Measurements from ENCODE around the gene NOS1AP.

DNA sequence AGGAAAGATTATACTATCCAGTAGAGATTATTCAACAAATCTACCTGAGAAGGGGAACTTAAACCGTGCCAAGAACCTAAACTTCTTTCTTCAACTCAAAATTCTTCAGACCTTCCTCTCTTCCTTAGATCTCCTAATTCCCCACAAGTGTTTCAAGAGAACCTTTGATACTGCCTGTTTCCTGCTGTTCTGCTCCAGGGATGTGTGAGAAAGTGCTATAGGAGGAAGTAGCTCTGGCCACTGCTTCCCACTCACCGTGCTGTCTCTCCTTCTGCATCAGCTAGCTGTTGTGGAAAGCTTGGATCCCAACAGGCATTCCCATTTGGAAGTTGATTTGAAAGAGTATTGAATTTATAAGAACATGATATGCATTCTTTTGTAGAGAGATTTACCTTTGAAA is 4.5 kb upstream of the NOS1AP start:
- TF ChIP-seq, protein P1, sequence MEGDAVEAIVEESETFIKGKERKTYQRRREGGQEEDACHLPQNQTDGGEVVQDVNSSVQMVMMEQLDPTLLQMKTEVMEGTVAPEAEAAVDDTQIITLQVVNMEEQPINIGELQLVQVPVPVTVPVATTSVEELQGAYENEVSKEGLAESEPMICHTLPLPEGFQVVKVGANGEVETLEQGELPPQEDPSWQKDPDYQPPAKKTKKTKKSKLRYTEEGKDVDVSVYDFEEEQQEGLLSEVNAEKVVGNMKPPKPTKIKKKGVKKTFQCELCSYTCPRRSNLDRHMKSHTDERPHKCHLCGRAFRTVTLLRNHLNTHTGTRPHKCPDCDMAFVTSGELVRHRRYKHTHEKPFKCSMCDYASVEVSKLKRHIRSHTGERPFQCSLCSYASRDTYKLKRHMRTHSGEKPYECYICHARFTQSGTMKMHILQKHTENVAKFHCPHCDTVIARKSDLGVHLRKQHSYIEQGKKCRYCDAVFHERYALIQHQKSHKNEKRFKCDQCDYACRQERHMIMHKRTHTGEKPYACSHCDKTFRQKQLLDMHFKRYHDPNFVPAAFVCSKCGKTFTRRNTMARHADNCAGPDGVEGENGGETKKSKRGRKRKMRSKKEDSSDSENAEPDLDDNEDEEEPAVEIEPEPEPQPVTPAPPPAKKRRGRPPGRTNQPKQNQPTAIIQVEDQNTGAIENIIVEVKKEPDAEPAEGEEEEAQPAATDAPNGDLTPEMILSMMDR (IDR thresholded peaks at IDR 0.05; ENCODE audit: low read length), result no peak
- TF ChIP-seq EZH2phosphoT487 (IDR thresholded peaks at IDR 0.05; ENCODE audit: low read length), result no peak
